ENCODE measurements around the gene KCNK10. TPM values are rescaled to one million over a fixed set of nuclear protein-coding genes. Genes with fewer than 3 reads are reported as not detected.

KCNK10 gene
- total and polyA plus RNA-seq, 4 donors, result 0.01 TPM; not detected in 3

GRCh38 chr14:88188745-88189416 is 134.2 kb downstream of the KCNK10 start:
- no peak overlapping the region for H3K27ac ChIP-seq (ENCODE audit: low read depth in 1 of 2, low read length in 1 of 2)
- ATAC-seq (ENCODE audit: insufficient read depth, low FRiP score), result no peak

GRCh38 chr14:88185843-88186242 is 137.2 kb downstream of the KCNK10 start:
- Histone ChIP-seq H3K36me3 (ENCODE audit: control insufficient read depth in 4 of 4, insufficient read depth in 4 of 4, low read length in 4 of 4) (no peaks in the 10 kb centered on the region), H3K9me3 (ENCODE audit: control insufficient read depth in 4 of 4, insufficient read depth in 3 of 4, low read length in 3 of 4) (peaks cover 0 to 2% (median 0%) of the 10 kb centered on the region in 4 donors), H3K27ac (ENCODE audit: low read depth in 1 of 2, low read length in 1 of 2) (no peak overlapping the region), H3K27me3 (ENCODE audit: control insufficient read depth in 3 of 3, insufficient read depth in 3 of 3, low read length in 2 of 3) (no peaks in the 10 kb centered on the region), H3K4me1 (ENCODE audit: control insufficient read depth in 5 of 5, insufficient read depth in 5 of 5, low read length in 5 of 5) (peaks cover 0 to 9% (median 0%) of the 10 kb centered on the region in 5 donors), H3K4me3 (no peak overlapping the region), H3K9ac (ENCODE audit: insufficient read depth in 1 of 2, low read length in 2 of 2) (no peak overlapping the region)
- no peak for TF ChIP-seq CTCF (IDR thresholded peaks at IDR 0.05; ENCODE audit: control extremely low read depth, extremely low read depth)
- DNase-seq (no peak), ATAC-seq (ENCODE audit: insufficient read depth, low FRiP score) (no peak)
- 94 to 96% methylated on average over 22 of the region's 22 CpGs for WGBS, 2 donors

More at GRCh38 chr14:88188745-88189416, 134.2 kb downstream of the KCNK10 start:
- Histone ChIP-seq H3K9ac (ENCODE audit: insufficient read depth in 1 of 2, low read length in 2 of 2) (no peak overlapping the region), H3K4me1 (ENCODE audit: control insufficient read depth in 5 of 5, insufficient read depth in 5 of 5, low read length in 5 of 5) (peaks cover 0 to 9% (median 0%) of the 10 kb centered on the region in 5 donors), H3K36me3 (ENCODE audit: control insufficient read depth in 4 of 4, insufficient read depth in 4 of 4, low read length in 4 of 4) (no peaks in the 10 kb centered on the region), H3K27me3 (ENCODE audit: control insufficient read depth in 3 of 3, insufficient read depth in 3 of 3, low read length in 2 of 3) (peaks cover 0 to 8% (median 0%) of the 10 kb centered on the region in 3 donors), H3K9me3 (ENCODE audit: control insufficient read depth in 4 of 4, insufficient read depth in 3 of 4, low read length in 3 of 4) (peaks cover 0 to 2% (median 0%) of the 10 kb centered on the region in 4 donors), H3K4me3 (no peak overlapping the region)
- no peak for DNase-seq
- WGBS, 2 donors, result 14 to 20% methylated on average over 13 of the region's 13 CpGs
- TF ChIP-seq CTCF (IDR thresholded peaks at IDR 0.05; ENCODE audit: control extremely low read depth, extremely low read depth), result no peak

GRCh38 chr14:88184956-88185355 is 138.1 kb downstream of the KCNK10 start:
- 87 to 93% methylated on average over 8 of the region's 8 CpGs for WGBS, 2 donors
- DNase-seq, result no peak
- Histone ChIP-seq H3K4me1 (ENCODE audit: control insufficient read depth in 5 of 5, insufficient read depth in 5 of 5, low read length in 5 of 5) (peaks cover 0 to 9% (median 0%) of the 10 kb centered on the region in 5 donors), H3K36me3 (ENCODE audit: control insufficient read depth in 4 of 4, insufficient read depth in 4 of 4, low read length in 4 of 4) (no peaks in the 10 kb centered on the region), H3K27me3 (ENCODE audit: control insufficient read depth in 3 of 3, insufficient read depth in 3 of 3, low read length in 2 of 3) (no peaks in the 10 kb centered on the region), H3K4me3 (no peak overlapping the region), H3K9ac (ENCODE audit: insufficient read depth in 1 of 2, low read length in 2 of 2) (no peak overlapping the region), H3K27ac (ENCODE audit: low read depth in 1 of 2, low read length in 1 of 2) (no peak overlapping the region), H3K9me3 (ENCODE audit: control insufficient read depth in 4 of 4, insufficient read depth in 3 of 4, low read length in 3 of 4) (peaks cover 0 to 2% (median 0%) of the 10 kb centered on the region in 4 donors)
- no peak for ATAC-seq (ENCODE audit: insufficient read depth, low FRiP score)
- TF ChIP-seq CTCF (IDR thresholded peaks at IDR 0.05; ENCODE audit: control extremely low read depth, extremely low read depth), result no peak
